ENCODE measurements around the gene POU6F2. TPM values are rescaled to one million over a fixed set of nuclear protein-coding genes. Genes with fewer than 3 reads are reported as not detected.

The POU6F2 gene
- total RNA-seq, 1 experiment from 2014 or later, result 0.19 TPM

- TF ChIP-seq CTCF (IDR thresholded peaks at IDR 0.05; ENCODE audit: unreplicated experiment), result no peak
- no TSS peak for BruUV-seq (replicated peaks)
- peaks cover 99% of the 10 kb centered on the region for H3K27me3 Mint-ChIP-seq (ENCODE audit: insufficient read depth, unreplicated experiment)
- H3K4me3 Mint-ChIP-seq (ENCODE audit: unreplicated experiment), result no peak overlapping the region
- no peaks in the 10 kb centered on the region for H3K9me3 Mint-ChIP-seq (ENCODE audit: unreplicated experiment)
- no peaks in the 10 kb centered on the region for H3K4me1 Mint-ChIP-seq (ENCODE audit: insufficient read depth, unreplicated experiment)
- ChIA-PET CTCF (interaction anchor here (0.6 to 1.1 kb wide), 4 partner anchors 16 to 697 kb away, joined by 3 to 4 read pairs (median 3); no protein-coding TSS in a partner anchor), POLR2A (no interaction called here)
- intact Hi-C loops (cut with micrococcal nuclease), result no loop called here
- no peak overlapping the region for H3K27ac Mint-ChIP-seq (ENCODE audit: low read depth, unreplicated experiment)
- no peaks in the 10 kb centered on the region for H3K36me3 Mint-ChIP-seq (ENCODE audit: insufficient read depth, unreplicated experiment)
- no peak for DNase-seq (ENCODE audit: unreplicated experiment)
These were observed 516.2 kb downstream of the POU6F2 start for GRCh38 chr7:39493934-39494333.

DNA sequence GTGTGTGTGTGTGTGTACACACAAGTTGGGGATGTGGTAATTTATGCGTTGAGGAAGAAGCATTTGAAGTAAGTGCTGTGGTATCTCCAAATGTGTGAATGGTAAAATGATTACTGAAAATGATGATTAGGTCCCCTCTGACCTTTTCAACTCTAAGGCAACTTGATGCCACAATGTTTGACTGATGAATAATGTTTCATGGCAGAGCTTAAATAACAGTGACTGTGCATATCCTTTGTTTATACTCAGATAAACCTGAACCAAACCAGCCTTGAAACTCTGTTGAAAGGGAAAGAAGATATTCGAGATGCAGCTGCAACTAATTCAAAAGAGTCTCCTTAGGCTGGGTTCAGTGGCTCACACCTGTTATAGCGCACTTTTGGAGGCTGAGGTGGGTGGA, 523.6 kb downstream of the POU6F2 start:
- BruUV-seq (replicated peaks), result no TSS peak
- no peaks in the 10 kb centered on the region for H3K4me1 Mint-ChIP-seq (ENCODE audit: insufficient read depth, unreplicated experiment)
- peaks cover 78% of the 10 kb centered on the region for H3K27me3 Mint-ChIP-seq (ENCODE audit: insufficient read depth, unreplicated experiment)
- no peak overlapping the region for H3K27ac Mint-ChIP-seq (ENCODE audit: low read depth, unreplicated experiment)
- H3K36me3 Mint-ChIP-seq (ENCODE audit: insufficient read depth, unreplicated experiment), result no peaks in the 10 kb centered on the region
- ChIA-PET POLR2A (no interaction called here), CTCF (no interaction called here)
- H3K4me3 Mint-ChIP-seq (ENCODE audit: unreplicated experiment), result no peak overlapping the region
- TF ChIP-seq CTCF (IDR thresholded peaks at IDR 0.05; ENCODE audit: unreplicated experiment), result no peak
- no peaks in the 10 kb centered on the region for H3K9me3 Mint-ChIP-seq (ENCODE audit: unreplicated experiment)
- intact Hi-C loops (cut with micrococcal nuclease), result no loop called here
- DNase-seq (ENCODE audit: unreplicated experiment), result no peak

DNA sequence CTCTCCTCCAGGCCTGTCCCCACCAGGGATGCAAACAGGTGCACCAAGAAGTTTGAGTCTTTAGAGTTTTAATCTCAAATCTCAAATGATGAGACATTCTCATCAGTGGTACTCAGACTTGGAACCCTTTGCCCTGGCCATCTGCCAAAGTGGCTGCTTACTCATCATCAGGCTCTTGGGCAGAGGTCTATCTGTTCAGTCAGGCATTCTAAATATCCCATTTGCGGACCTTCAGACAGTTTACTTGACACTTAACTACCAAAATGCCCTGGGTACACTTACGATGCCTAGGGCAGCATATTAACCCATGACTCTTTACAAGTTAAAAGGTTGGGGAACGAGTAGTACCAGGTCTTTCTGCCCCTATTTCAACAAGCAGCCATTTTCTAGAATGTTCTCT, 527.3 kb downstream of the POU6F2 start:
- POLR2A ChIA-PET, result no interaction called here
- Mint-ChIP-seq H3K27me3 (ENCODE audit: insufficient read depth, unreplicated experiment) (peaks cover 42% of the 10 kb centered on the region), H3K27ac (ENCODE audit: low read depth, unreplicated experiment) (no peak overlapping the region), H3K9me3 (ENCODE audit: unreplicated experiment) (no peaks in the 10 kb centered on the region), H3K4me1 (ENCODE audit: insufficient read depth, unreplicated experiment) (no peaks in the 10 kb centered on the region), H3K36me3 (ENCODE audit: insufficient read depth, unreplicated experiment) (no peaks in the 10 kb centered on the region), H3K4me3 (ENCODE audit: unreplicated experiment) (no peak overlapping the region)
- DNase-seq (ENCODE audit: unreplicated experiment), result peak; percentile 79
- intact Hi-C loops (cut with micrococcal nuclease), result no loop called here
- BruUV-seq (replicated peaks), result no TSS peak
- no peak for TF ChIP-seq CTCF (IDR thresholded peaks at IDR 0.05; ENCODE audit: unreplicated experiment)
- CTCF ChIA-PET, result no interaction called here

DNA sequence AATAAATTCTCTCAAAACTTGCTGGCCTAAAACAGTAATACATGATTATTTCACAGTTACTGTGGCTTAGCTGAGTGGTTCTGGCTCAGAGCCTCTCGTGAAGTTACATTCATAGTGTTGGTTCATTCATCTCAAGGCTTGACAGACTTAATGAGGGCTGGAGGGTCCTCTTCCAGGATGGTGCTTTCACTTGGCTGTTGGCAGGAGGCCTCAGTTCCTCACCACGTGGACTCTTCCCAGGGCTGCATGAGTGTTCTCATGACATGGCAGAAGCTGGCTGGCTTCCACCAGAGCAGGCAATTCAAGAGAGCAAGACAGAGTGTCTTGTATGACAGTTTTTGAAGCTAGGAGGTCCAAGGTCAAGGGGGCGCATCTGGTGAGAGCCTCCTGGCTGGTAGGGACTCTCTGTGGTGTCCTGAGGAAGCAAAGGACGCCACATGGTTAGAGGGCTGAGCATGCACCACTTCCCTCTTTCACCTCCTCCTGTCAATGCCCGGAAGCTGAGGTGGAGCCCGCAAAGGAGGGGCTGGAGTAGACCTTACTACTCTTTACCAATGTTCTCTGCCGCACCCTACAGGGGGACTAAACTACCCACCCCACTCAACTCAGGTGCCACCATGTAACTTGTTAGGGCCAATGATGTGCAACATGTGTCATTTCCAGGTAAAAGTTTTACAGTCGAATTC, 530.3 kb downstream of the POU6F2 start:
- no peak for DNase-seq (ENCODE audit: unreplicated experiment)
- H3K27me3 Mint-ChIP-seq (ENCODE audit: insufficient read depth, unreplicated experiment), result peaks cover 14% of the 10 kb centered on the region
- H3K4me3 Mint-ChIP-seq (ENCODE audit: unreplicated experiment), result no peak overlapping the region
- no peak for TF ChIP-seq CTCF (IDR thresholded peaks at IDR 0.05; ENCODE audit: unreplicated experiment)
- no peaks in the 10 kb centered on the region for H3K36me3 Mint-ChIP-seq (ENCODE audit: insufficient read depth, unreplicated experiment)
- CTCF ChIA-PET, result interaction anchor here (0.6 to 1.0 kb wide), 2 partner anchors 12 to 17 kb away, joined by 3 read pairs; no protein-coding TSS in a partner anchor
- intact Hi-C loops (cut with micrococcal nuclease), result no loop called here
- no peaks in the 10 kb centered on the region for H3K9me3 Mint-ChIP-seq (ENCODE audit: unreplicated experiment)
- POLR2A ChIA-PET, result no interaction called here
- H3K4me1 Mint-ChIP-seq (ENCODE audit: insufficient read depth, unreplicated experiment), result no peaks in the 10 kb centered on the region
- BruUV-seq (replicated peaks), result no TSS peak
- H3K27ac Mint-ChIP-seq (ENCODE audit: low read depth, unreplicated experiment), result no peak overlapping the region

Data from MCF 10A (cell line).